HG02642 (cell line): ENCODE results near the gene SLC17A6.

ENCODE experiments used
- ATAC-seq: cut with Tn5 transposase; IDR thresholded peaks from one replicate; pipeline ENCODE4 v1.9.1; 2021; ENCODE audit warnings: mild to moderate bottlenecking; ENCODE audit not compliant: unreplicated experiment, poor library complexity

SLC17A6 gene

DNA sequence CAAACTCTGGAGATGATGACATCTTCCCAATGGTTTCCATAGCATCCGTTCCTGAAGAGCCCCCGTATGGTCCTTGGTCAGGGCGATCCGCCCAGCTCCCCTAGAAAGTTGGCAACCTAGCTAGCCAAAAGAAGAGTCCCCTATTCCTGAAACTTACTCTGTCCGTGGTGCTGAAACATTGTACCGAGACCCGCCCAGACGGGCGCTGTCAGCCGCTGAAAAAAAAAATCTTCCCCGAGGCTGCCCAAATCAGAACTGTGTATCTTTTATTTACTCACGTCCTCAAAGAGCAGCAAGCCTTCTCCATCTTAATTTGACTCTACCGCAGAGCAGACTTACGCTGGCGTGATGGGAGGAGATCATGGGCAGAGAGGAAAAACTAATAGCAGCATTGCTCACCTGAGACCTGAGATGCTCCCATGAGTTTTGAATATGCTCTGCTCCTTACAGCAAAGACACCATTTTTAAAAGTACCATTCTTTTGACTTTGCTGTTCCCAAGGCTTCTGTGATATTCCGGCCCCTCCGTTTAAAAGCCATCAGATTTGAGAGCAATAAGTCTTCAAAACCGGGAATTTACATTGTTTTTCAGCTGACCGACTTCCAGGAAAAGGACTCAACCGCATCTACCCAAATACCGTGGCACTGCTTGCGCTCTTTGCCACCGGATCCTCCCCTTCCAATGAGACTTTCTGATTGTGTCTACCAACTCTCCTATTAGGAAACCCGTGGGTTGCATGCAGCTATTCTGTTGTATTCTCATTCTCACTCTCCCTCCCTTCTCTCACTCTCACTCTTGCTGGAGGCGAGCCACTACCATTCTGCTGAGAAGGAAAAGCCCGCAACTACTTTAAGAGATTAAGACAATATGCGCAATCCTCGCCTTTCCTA lies at the start of gene SLC17A6:
SLC17A6 (plus strand) TSS at position 786 of the 890 bp plus-strand sequence. CDS start 153 bp downstream, outside the sequence.
- ATAC-seq: no peak

DNA sequence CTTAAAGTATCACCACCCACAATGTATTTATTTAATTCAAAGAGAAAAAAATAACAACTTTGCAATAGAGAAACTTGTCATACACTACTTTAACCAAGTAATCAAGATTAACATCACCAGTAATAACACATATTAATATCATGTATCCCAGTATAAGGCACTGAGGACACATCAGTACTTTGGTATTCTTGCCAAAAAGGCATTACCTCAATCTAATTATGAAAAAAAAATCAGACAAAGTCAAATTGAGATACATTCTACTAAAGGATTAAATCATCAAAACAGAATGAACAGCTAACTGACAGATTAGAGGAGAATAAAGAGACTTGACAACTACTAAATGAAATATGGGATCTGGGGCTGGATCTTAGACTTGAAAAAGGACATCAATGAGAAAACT lies 35.8 kb upstream of the SLC17A6 start:
- ATAC-seq: no peak

DNA sequence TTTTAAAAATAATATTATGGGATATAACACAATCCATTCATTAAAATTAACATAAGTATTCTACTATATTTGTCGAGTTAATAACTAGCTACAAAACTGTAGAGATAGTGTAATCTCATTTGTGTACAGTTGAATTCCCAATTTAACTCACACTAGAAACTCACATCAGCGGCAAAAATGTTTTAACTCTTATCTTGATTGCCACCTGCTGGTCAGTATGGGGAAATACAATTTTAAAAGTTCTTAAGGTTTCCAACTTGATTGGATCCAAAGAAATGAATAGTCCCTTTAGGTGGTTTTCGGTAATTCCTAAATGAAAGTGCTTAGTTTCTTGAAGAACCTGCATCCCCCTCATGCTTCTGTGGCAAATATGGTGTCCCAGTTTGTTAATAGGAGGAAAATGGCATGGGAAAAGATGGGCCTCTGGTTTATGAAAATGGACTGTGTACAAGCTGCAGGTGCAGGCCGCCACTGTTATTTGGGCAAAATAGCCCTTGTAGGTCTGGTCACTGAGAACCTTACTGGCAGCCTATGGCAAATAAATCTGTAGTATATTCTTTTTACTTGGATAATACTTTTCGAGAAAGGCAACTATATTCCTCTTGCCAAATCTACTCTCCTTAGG lies 33.7 kb upstream of the SLC17A6 start:
- ATAC-seq: no peak

- no peak for ATAC-seq
These were observed 20.5 kb upstream of the SLC17A6 start for GRCh38 chr11:22317656-22318055.

GRCh38 chr11:22331771-22332170 lies 6.4 kb upstream of the SLC17A6 start:
- no peak for ATAC-seq

DNA sequence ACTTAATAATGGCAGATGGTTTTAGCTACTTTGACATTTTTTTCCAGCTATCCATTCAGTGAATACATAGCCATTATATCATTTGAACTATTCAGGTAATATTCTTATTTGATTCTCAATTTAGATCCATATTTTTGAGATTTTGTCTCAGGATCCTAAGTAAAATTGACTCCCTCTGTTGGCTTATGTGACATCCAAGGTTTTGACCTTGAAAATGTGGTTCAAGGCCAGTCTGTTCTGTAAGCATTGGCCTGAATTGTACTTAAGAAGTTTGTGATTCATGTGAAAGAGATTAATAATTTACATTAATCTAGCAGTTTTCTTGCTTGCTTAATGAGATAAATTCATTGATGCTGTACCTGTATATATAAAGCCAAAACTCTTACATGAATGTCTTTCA lies 1.6 kb upstream of the SLC17A6 start:
- no peak for ATAC-seq

DNA sequence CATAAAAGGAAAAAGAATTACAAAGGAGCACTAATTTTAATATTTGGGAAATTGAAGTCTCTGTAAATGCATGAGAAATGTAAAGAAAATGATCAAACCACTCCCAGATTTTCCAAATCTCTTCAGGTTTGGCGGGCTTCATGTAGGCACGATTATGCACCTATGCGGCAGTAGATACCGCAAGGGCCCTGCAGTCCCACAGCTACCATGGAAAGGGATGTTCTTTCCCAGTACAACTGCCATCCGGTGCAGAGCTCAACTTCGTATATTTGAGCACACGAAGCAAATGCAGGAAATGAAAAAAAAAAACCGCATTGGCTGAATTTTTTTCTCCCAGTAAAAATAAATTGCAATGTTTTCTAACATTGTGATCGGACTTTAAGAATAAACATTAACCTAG lies 1.4 kb downstream of the SLC17A6 start:
- ATAC-seq: no peak

- ATAC-seq: no peak
These were observed 2.1 kb downstream of the SLC17A6 start for GRCh38 chr11:22340235-22340634.

GRCh38 chr11:22340701-22341587 lies 2.8 kb downstream of the SLC17A6 start:
- no peak for ATAC-seq

GRCh38 chr11:22341588-22341931 lies 3.4 kb downstream of the SLC17A6 start:
- ATAC-seq: no peak

- ATAC-seq: no peak
These were observed 4.2 kb downstream of the SLC17A6 start for GRCh38 chr11:22342211-22343031.

DNA sequence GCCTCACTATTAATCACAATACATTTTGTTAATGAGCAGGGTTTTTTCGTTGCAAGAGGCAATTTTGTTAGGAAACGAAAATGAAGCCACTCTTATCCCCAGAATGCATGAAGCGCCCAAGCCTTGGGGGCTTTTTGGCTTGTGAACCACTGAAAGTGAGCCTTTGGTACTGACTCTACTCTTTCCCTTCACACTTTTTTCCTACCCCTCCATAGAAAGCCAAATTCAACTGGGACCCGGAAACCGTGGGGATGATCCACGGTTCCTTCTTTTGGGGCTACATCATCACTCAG lies 4.8 kb downstream of the SLC17A6 start:
- no peak for ATAC-seq

DNA sequence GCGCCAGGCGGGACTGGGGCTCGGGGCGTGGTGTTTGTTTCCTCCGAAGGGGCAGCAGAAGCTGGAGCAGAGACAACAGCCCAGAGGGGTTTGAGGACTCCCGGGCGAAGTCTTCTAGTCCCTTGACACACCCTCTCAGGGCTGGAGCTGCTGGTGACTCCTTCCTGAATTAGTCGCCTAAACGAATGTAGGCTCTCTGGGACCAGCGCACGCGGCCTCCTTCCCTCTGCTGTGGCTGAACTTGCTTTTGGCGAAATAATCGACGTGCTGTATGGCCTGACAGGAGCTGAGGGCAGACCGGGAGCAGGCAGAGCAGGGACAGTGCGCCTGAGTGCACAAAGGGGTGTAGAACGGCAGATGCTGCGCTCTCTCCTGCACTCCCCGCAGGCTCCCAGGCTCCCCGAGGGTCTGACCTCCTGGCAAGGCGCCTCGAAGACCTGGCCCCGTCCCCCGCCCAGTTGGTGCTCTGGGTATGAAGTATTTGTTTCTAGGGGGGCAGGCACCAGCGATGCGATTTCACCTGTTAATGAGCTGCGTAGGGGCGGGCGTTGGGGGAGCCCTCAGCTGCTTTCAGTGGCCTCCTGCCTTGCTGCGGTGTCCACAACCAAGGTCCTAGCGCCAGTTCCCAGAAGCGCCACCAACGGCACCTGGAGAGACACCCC lies 5.3 kb downstream of the SLC17A6 start:
- no peak for ATAC-seq

- ATAC-seq: no peak
These were observed 5.9 kb downstream of the SLC17A6 start for GRCh38 chr11:22344081-22344480.

DNA sequence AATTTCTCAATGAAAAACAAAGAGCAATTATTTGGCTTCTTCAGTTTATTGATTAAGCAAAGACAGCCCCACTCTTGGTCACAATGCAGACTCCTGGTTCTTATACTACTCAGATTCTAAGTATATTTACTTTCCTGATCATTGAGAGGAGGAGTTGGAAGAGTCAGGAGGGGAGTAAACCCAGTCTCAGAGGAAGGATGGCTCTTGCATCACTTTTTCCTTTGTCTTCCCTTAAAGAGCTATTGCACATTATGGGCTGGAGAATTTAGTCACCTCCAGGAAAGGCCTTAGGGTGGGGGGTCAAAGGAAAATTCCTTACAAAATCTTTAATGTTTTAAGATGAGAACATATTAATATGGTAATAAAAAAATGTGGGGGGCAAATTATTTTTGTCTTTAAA lies 8.1 kb downstream of the SLC17A6 start:
- no peak for ATAC-seq

DNA sequence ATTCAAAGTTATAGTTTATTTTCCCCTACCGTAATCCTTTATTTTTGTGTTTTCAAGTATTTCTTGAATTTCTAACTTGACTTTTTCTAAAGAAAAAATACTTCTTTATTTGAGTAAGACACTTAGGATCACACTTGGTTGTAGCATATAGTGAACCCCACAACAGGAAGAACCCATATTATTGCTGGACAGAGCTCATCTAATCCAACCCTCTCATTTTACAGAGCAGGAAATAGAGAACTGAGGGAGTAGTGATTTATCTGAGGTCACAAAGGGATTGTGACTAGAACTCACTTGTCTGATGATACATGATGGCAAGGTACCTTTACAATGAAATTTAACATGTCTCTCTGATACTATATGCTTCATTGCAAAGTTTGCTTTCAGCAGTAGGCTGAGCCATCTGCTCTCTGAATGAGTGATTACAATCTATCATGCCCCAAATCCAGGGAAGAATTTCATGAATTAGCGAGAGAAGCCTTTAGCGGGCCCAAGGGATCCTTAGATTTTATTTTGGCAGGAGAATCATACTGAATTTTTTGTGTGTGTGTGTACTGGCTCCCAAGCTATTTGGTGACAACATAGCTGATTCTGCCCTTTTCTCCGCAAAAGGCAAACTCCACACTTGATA lies 9.8 kb downstream of the SLC17A6 start:
- no peak for ATAC-seq

DNA sequence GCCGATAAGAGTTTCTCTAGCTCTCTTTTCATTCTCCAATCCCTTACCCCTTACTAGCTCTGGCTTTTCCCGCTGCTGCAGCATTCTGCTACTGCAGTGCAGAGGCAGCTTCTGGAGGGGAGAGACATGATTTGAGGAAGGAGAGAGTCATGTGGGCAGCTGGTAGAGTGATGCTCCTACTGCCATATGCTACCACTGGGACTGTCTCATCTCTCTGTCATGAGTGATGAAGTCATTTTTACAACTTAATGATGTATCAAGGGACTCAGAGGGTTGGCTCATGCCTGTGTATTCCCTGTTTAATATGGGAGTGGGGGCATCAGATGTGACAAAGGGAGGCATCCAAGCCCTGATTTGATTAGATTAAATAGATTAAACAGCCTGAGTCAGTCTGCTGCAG lies 11.3 kb downstream of the SLC17A6 start:
- ATAC-seq: no peak

GRCh38 chr11:22359295-22359694 lies 21.1 kb downstream of the SLC17A6 start:
- no peak for ATAC-seq

GRCh38 chr11:22371160-22371559 lies 33.0 kb downstream of the SLC17A6 start:
- no peak for ATAC-seq
